ENCODE data around the gene TSGA10IP. TPM values are rescaled to one million over a fixed set of nuclear protein-coding genes. Genes with fewer than 3 reads are reported as not detected.

TSGA10IP gene
- total and polyA plus RNA-seq, 12 donors = 0.01 TPM; not detected in 11

GRCh38 chr11:66007201-66007634 is 61.9 kb downstream of the TSGA10IP start:
- no peak for DNase-seq
- intact Hi-C loops (cut with DNase I) = no loop called here
- Histone ChIP-seq H3K27me3 (peaks cover 6 to 22% (median 10%) of the 10 kb centered on the region in 7 donors), H3K4me1 (peaks cover 4 to 30% (median 13%) of the 10 kb centered on the region in 9 donors), H3K27ac (no peak overlapping the region), H3K36me3 (peaks cover 0 to 35% (median 12%) of the 10 kb centered on the region in 9 donors), H3K4me3 (no peak overlapping the region), H3K9me3 (no peaks in the 10 kb centered on the region)
- WGBS, 2 donors = 35 to 36% methylated on average over 5 of the region's 5 CpGs
- ATAC-seq = no peak
- no peak for TF ChIP-seq CTCF (IDR thresholded peaks at IDR 0.05)

- WGBS, 2 donors = 64 to 85% methylated on average over 2 of the region's 2 CpGs
- peaks cover 8 to 29% (median 17%) of the 10 kb centered on the region in 7 donors for H3K27me3 ChIP-seq
- no peak for TF ChIP-seq CTCF (IDR thresholded peaks at IDR 0.05)
- H3K27ac ChIP-seq = no peak overlapping the region
- H3K9me3 ChIP-seq = no peaks in the 10 kb centered on the region
- intact Hi-C loops (cut with DNase I) = no loop called here
- H3K4me3 ChIP-seq = no peak overlapping the region
- peaks cover 3 to 28% (median 10%) of the 10 kb centered on the region in 9 donors for H3K4me1 ChIP-seq
- DNase-seq (no peak), ATAC-seq (no peak)
- H3K36me3 ChIP-seq = peaks cover 0 to 35% (median 12%) of the 10 kb centered on the region in 9 donors
Observed at GRCh38 chr11:66008095-66008467, 62.8 kb downstream of the TSGA10IP start.

- TF ChIP-seq CTCF (IDR thresholded peaks at IDR 0.05) = no peak
- H3K9me3 ChIP-seq = no peaks in the 10 kb centered on the region
- H3K4me3 ChIP-seq = no peak overlapping the region
- H3K27ac ChIP-seq = no peak overlapping the region
- H3K4me1 ChIP-seq = peaks cover 0 to 23% (median 5%) of the 10 kb centered on the region in 9 donors
- ATAC-seq (no peak), DNase-seq (no peak)
- H3K27me3 ChIP-seq = peaks cover 8 to 34% (median 21%) of the 10 kb centered on the region in 7 donors
- intact Hi-C loops (cut with DNase I) = no loop called here
- peaks cover 0 to 33% (median 12%) of the 10 kb centered on the region in 9 donors for H3K36me3 ChIP-seq
- 52 to 59% methylated on average over 10 of the region's 10 CpGs for WGBS, 2 donors
Observed at GRCh38 chr11:66008468-66009101, 63.3 kb downstream of the TSGA10IP start.

Other genes with a start within 250 kb of the TSGA10IP start
- gene KAT5, start 233.2 kb upstream of the TSGA10IP start, total RNA-seq = 10 to 100 TPM; 40.9 to 53.6 (median 44.0) TPM
- 10 to 100 TPM; 54.9 to 62.8 TPM for gene KAT5, start 233.2 kb upstream of the TSGA10IP start, polyA plus RNA-seq
- 10 to 100 TPM; 34.1 to 75.6 (median 43.5) TPM for gene RNASEH2C, start 224.7 kb upstream of the TSGA10IP start, total RNA-seq
- 100 to 1,000 TPM in 1 of 2 donors, 10 to 100 TPM in 1; 60.3 to 123 TPM for gene RNASEH2C, start 224.7 kb upstream of the TSGA10IP start, polyA plus RNA-seq
- gene AP5B1, start 164.5 kb upstream of the TSGA10IP start, total RNA-seq = 10 to 100 TPM in 1 of 10 donors, 1 to 10 TPM in 9; 6.1 to 12.8 (median 7.4) TPM
- 1 to 10 TPM; 5.0 to 5.1 TPM for gene AP5B1, start 164.5 kb upstream of the TSGA10IP start, polyA plus RNA-seq
- gene OVOL1, start 158.4 kb upstream of the TSGA10IP start, total RNA-seq = not detected
- not detected for gene OVOL1, start 158.4 kb upstream of the TSGA10IP start, polyA plus RNA-seq
- under 1 TPM in 5 of 10 donors, not detected in 5; 0.13 to 0.32 (median 0.21) TPM for gene SNX32, start 111.5 kb upstream of the TSGA10IP start, total RNA-seq
- gene SNX32, start 111.5 kb upstream of the TSGA10IP start, polyA plus RNA-seq = under 1 TPM; 0.51 to 0.58 TPM
- 100 to 1,000 TPM; 281 to 672 (median 320) TPM for gene CFL1, start 87.3 kb upstream of the TSGA10IP start, total RNA-seq
- gene CFL1, start 87.3 kb upstream of the TSGA10IP start, polyA plus RNA-seq = 100 to 1,000 TPM; 159 to 962 TPM
- 10 to 100 TPM; 20.3 to 38.8 (median 27.0) TPM for gene MUS81, start 85.0 kb upstream of the TSGA10IP start, total RNA-seq
- gene MUS81, start 85.0 kb upstream of the TSGA10IP start, polyA plus RNA-seq = 100 to 1,000 TPM in 1 of 2 donors, 10 to 100 TPM in 1; 54.4 to 111 TPM
- gene EFEMP2, start 72.7 kb upstream of the TSGA10IP start, total RNA-seq = 100 to 1,000 TPM in 3 of 10 donors, 10 to 100 TPM in 7; 79.4 to 112 (median 89.6) TPM
- 100 to 1,000 TPM in 1 of 2 donors, 10 to 100 TPM in 1; 54.8 to 133 TPM for gene EFEMP2, start 72.7 kb upstream of the TSGA10IP start, polyA plus RNA-seq
- 1 to 10 TPM in 2 of 10 donors, under 1 TPM in 7, not detected in 1; 0.20 to 7.9 (median 0.55) TPM for gene CTSW, start 65.6 kb upstream of the TSGA10IP start, total RNA-seq
- under 1 TPM; 0.17 to 0.88 TPM for gene CTSW, start 65.6 kb upstream of the TSGA10IP start, polyA plus RNA-seq
- gene FIBP, start 57.0 kb upstream of the TSGA10IP start, total RNA-seq = 10 to 100 TPM; 46.3 to 63.2 (median 49.9) TPM
- 10 to 100 TPM; 44.0 to 88.4 TPM for gene FIBP, start 57.0 kb upstream of the TSGA10IP start, polyA plus RNA-seq
- 10 to 100 TPM; 22.1 to 48.9 (median 34.4) TPM for gene CCDC85B, start 54.8 kb upstream of the TSGA10IP start, total RNA-seq
- gene CCDC85B, start 54.8 kb upstream of the TSGA10IP start, polyA plus RNA-seq = 10 to 100 TPM; 66.3 to 69.4 TPM
- gene FOSL1, start 45.1 kb upstream of the TSGA10IP start, total RNA-seq = 1 to 10 TPM in 6 of 10 donors, under 1 TPM in 2, not detected in 2; 0.31 to 8.1 (median 2.6) TPM
- gene FOSL1, start 45.1 kb upstream of the TSGA10IP start, polyA plus RNA-seq = 10 to 100 TPM in 1 of 2 donors, 1 to 10 TPM in 1; 2.0 to 32.8 TPM
- gene C11orf68, start 26.4 kb upstream of the TSGA10IP start, total RNA-seq = 10 to 100 TPM; 35.7 to 49.2 (median 40.9) TPM
- gene C11orf68, start 26.4 kb upstream of the TSGA10IP start, polyA plus RNA-seq = 10 to 100 TPM; 38.2 to 44.7 TPM
- gene DRAP1, start 26.1 kb upstream of the TSGA10IP start, total RNA-seq = 100 to 1,000 TPM in 3 of 10 donors, 10 to 100 TPM in 7; 69.4 to 115 (median 93.8) TPM
- gene DRAP1, start 26.1 kb upstream of the TSGA10IP start, polyA plus RNA-seq = 100 to 1,000 TPM; 177 to 210 TPM
- 10 to 100 TPM; 26.2 to 40.1 (median 32.5) TPM for gene SART1, start 16.3 kb downstream of the TSGA10IP start, total RNA-seq
- 100 to 1,000 TPM in 1 of 2 donors, 10 to 100 TPM in 1; 52.0 to 160 TPM for gene SART1, start 16.3 kb downstream of the TSGA10IP start, polyA plus RNA-seq
- gene EIF1AD, start 56.7 kb downstream of the TSGA10IP start, total RNA-seq = 10 to 100 TPM; 15.1 to 25.3 (median 19.7) TPM
- gene EIF1AD, start 56.7 kb downstream of the TSGA10IP start, polyA plus RNA-seq = 10 to 100 TPM; 18.3 to 30.0 TPM
- 100 to 1,000 TPM; 196 to 224 (median 212) TPM for gene BANF1, start 57.0 kb downstream of the TSGA10IP start, total RNA-seq
- gene BANF1, start 57.0 kb downstream of the TSGA10IP start, polyA plus RNA-seq = 100 to 1,000 TPM; 234 to 381 TPM
- gene CST6, start 66.5 kb downstream of the TSGA10IP start, total RNA-seq = under 1 TPM in 3 of 10 donors, not detected in 7; 0.35 to 0.69 (median 0.43) TPM
- 1 to 10 TPM in 1 of 2 donors, under 1 TPM in 1; 0.44 to 2.6 TPM for gene CST6, start 66.5 kb downstream of the TSGA10IP start, polyA plus RNA-seq
- gene CATSPER1, start 81.0 kb downstream of the TSGA10IP start, total RNA-seq = 1 to 10 TPM in 1 of 10 donors, not detected in 9; 1.1 TPM
- gene CATSPER1, start 81.0 kb downstream of the TSGA10IP start, polyA plus RNA-seq = under 1 TPM in 1 of 2 donors, not detected in 1; 0.17 TPM
- gene GAL3ST3, start 103.7 kb downstream of the TSGA10IP start, total RNA-seq = 1 to 10 TPM; 1.9 to 4.6 (median 2.5) TPM
- gene GAL3ST3, start 103.7 kb downstream of the TSGA10IP start, polyA plus RNA-seq = 1 to 10 TPM in 1 of 2 donors, under 1 TPM in 1; 0.07 to 1.0 TPM
- gene SF3B2, start 106.9 kb downstream of the TSGA10IP start, total RNA-seq = 10 to 100 TPM; 62.0 to 89.8 (median 72.7) TPM
- 10 to 100 TPM; 46.5 to 94.9 TPM for gene SF3B2, start 106.9 kb downstream of the TSGA10IP start, polyA plus RNA-seq
- gene PACS1, start 124.8 kb downstream of the TSGA10IP start, total RNA-seq = 100 to 1,000 TPM in 4 of 10 donors, 10 to 100 TPM in 6; 50.0 to 121 (median 81.9) TPM
- gene PACS1, start 124.8 kb downstream of the TSGA10IP start, polyA plus RNA-seq = 10 to 100 TPM; 24.1 to 28.2 TPM